Measurements from ENCODE around the gene OR7C1. TPM values are rescaled to one million over a fixed set of nuclear protein-coding genes. Genes with fewer than 3 reads are reported as not detected.
"Not testable (repeated sequence)": the region's sequence is repeated elsewhere in the genome, so short reads cannot be mapped to it uniquely, and the experiment has no call there.

Gene OR7C1
- total RNA-seq, 1 donor from 2014 or later: not detected

- peak; percentile 67 for DNase-seq (ENCODE audit: low spot score)
These were observed 67.5 kb downstream of the OR7C1 start for GRCh38 chr19:14767466-14767971.

GRCh38 chr19:14765841-14766240, 69.1 kb downstream of the OR7C1 start:
- peak; percentile 60 for DNase-seq (ENCODE audit: low spot score)

- not testable (repeated sequence) for DNase-seq (ENCODE audit: low spot score)
These were observed 69.6 kb downstream of the OR7C1 start for GRCh38 chr19:14765403-14765802.

- DNase-seq (ENCODE audit: low spot score): no peak
These were observed 70.6 kb downstream of the OR7C1 start for GRCh38 chr19:14764401-14764800.

GRCh38 chr19:14763497-14764145, 71.4 kb downstream of the OR7C1 start:
- DNase-seq (ENCODE audit: low spot score): no peak

GRCh38 chr19:14762111-14762510, 72.9 kb downstream of the OR7C1 start:
- DNase-seq (ENCODE audit: low spot score): no peak

GRCh38 chr19:14761607-14762006, 73.4 kb downstream of the OR7C1 start:
- DNase-seq (ENCODE audit: low spot score): no peak

- no peak for DNase-seq (ENCODE audit: low spot score)
These were observed 76.2 kb downstream of the OR7C1 start for GRCh38 chr19:14758816-14759215.

- no peak for DNase-seq (ENCODE audit: low spot score)
These were observed 86.4 kb downstream of the OR7C1 start for GRCh38 chr19:14748601-14749000.

Other genes with a start within 250 kb of the OR7C1 start
- 0.19 TPM for gene ADGRE3, start 160.3 kb downstream of the OR7C1 start, total RNA-seq
- gene ZNF333, start 145.1 kb downstream of the OR7C1 start, total RNA-seq: 23.2 TPM
- 10.9 TPM for gene ADGRE2, start 56.6 kb downstream of the OR7C1 start, total RNA-seq
- gene OR7A5, start within 50 bp of the OR7C1 start, total RNA-seq: not detected
- gene OR7A10, start 13.7 kb upstream of the OR7C1 start, total RNA-seq: not detected
- not detected for gene OR7A17, start 50.9 kb upstream of the OR7C1 start, total RNA-seq
- not detected for gene OR7C2, start 106.3 kb upstream of the OR7C1 start, total RNA-seq
- gene SLC1A6, start 144.7 kb upstream of the OR7C1 start, total RNA-seq: not detected
- not detected for gene CASP14, start 214.3 kb upstream of the OR7C1 start, total RNA-seq
- not detected for gene OR1I1, start 247.0 kb upstream of the OR7C1 start, total RNA-seq